Thyroid gland (tissue), 4 donors: Measurements from ENCODE around the gene TBC1D2. TPM values are rescaled to one million over a fixed set of nuclear protein-coding genes. Genes with fewer than 3 reads are reported as not detected.
A peak's percentile ranks its signal among the peaks of the same experiment; 100 is the strongest.

Source experiments
- DNase-seq, 2 donors: peaks; one replicate each; pipeline ENCODE4 v3.0.0-alpha.2; 2019
- H3K27ac ChIP-seq, 3 donors: fragments of 200-600 bp; sonication (generic); 1 replicate in 2 of 3; 2 replicates in 1 of 3; pipeline ENCODE4 v1.5.1; 2016 to 2019; ENCODE audit warnings: mild to moderate bottlenecking in 1 of 3, moderate library complexity in 1 of 3
- H3K27me3 ChIP-seq: fragments of 200-600 bp; sonication (generic); one replicate; pipeline ENCODE4 v1.5.1; 2019
- H3K36me3 ChIP-seq, 2 donors: fragments of 200-600 bp; sonication (generic); one replicate each; pipeline ENCODE4 v1.5.1; 2016 to 2019
- H3K4me1 ChIP-seq, 2 donors: fragments of 200-600 bp; sonication (generic); one replicate each; pipeline ENCODE4 v1.5.1; 2017 to 2019
- H3K4me3 ChIP-seq, 3 donors: fragments of 200-600 bp; sonication (generic); replicated peaks in 1 of 3; 1 replicate in 2 of 3; 2 replicates in 1 of 3; pipeline ENCODE4 v1.5.1; 2016; ENCODE audit warnings: mild to moderate bottlenecking in 1 of 3
- H3K9me3 ChIP-seq: fragments of 200-600 bp; sonication (generic); one replicate; pipeline ENCODE4 v1.5.1; 2017
- POLR2A ChIP-seq, 2 donors: fragments of 450-650 bp; IDR thresholded peaks; one replicate each; pipeline ENCODE4 v1.6.1; 2017; ENCODE audit warnings: antibody characterized with exemption in 2 of 2, mild to moderate bottlenecking in 2 of 2, moderate library complexity in 1 of 2
- WGBS, 2 donors: methylation state at CpG; one replicate each; pipeline ENCODE4 v1.1.5; 2017; 5-methylcytosine and 5-hydroxymethylcytosine counted together
- intact Hi-C: fragments of 100-400 bp; cut with DNase I; formaldehyde crosslinking; loops from one replicate; pipeline ENCODE4 v1.15.1; 2023
- total RNA-seq, 4 donors: library from RNA; depleted of rRNA; stranded (reverse); fragments of >200 nt; gene quantifications; one replicate each; pipeline ENCODE4 v1.2.3, GENCODE V29; 2016
- TF ChIP-seq, protein P1 (sequence below), 6 experiments: fragments of 200-600 bp in 3 of 6; fragments of 450-650 bp in 3 of 6; sonication (generic) in 3 of 6; IDR thresholded peaks; one replicate each; pipeline ENCODE4 v1.5.1; 2016 to 2019; ENCODE audit warnings: antibody characterized with exemption in 6 of 6, mild to moderate bottlenecking in 2 of 6, inconsistent platforms in 1 of 6, moderate library complexity in 1 of 6

The TBC1D2 gene
- total RNA-seq, 4 donors from 2014 or later: 12.9 to 20.9 (median 18.3) TPM

GRCh38 chr9:98226516-98226915, 28.9 kb downstream of the TBC1D2 start:
- Histone ChIP-seq H3K27me3 (no peaks in the 10 kb centered on the region), H3K4me1 (peaks cover 0 to 13% of the 10 kb centered on the region in 2 donors), H3K9me3 (no peaks in the 10 kb centered on the region), H3K4me3 (no peak overlapping the region), H3K36me3 (peaks cover 5 to 13% of the 10 kb centered on the region in 2 donors), H3K27ac (no peak overlapping the region)
- intact Hi-C loops: no loop called here
- 67 to 68% methylated on average over 1 of the region's 1 CpG for WGBS, 2 donors
- TF ChIP-seq, protein P1, sequence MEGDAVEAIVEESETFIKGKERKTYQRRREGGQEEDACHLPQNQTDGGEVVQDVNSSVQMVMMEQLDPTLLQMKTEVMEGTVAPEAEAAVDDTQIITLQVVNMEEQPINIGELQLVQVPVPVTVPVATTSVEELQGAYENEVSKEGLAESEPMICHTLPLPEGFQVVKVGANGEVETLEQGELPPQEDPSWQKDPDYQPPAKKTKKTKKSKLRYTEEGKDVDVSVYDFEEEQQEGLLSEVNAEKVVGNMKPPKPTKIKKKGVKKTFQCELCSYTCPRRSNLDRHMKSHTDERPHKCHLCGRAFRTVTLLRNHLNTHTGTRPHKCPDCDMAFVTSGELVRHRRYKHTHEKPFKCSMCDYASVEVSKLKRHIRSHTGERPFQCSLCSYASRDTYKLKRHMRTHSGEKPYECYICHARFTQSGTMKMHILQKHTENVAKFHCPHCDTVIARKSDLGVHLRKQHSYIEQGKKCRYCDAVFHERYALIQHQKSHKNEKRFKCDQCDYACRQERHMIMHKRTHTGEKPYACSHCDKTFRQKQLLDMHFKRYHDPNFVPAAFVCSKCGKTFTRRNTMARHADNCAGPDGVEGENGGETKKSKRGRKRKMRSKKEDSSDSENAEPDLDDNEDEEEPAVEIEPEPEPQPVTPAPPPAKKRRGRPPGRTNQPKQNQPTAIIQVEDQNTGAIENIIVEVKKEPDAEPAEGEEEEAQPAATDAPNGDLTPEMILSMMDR (IDR thresholded peaks at IDR 0.05): no peak
- TF ChIP-seq POLR2A (IDR thresholded peaks at IDR 0.05): no peak
- DNase-seq: no peak

DNA sequence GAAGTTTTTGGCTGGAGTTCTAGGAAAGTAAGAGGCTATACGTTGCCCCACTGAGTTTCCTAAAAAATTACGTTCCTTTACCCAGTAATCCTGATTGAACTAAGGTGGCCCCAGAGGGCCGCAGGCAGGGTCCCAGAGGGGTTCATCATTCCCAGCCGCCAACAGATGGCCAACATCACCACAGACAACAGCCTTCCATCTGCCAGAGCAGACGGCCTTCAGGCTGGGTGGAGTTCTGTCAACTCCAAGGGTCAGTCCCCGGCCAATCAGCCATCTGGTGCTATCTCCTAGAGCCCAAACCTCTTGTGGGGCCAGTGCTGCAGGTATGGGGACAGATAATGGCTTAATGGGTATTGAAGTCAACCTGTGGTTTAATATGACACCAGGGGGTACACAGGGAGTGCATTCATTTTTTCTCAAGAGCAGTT, 30.4 kb downstream of the TBC1D2 start:
- Histone ChIP-seq H3K27me3 (no peaks in the 10 kb centered on the region), H3K36me3 (peaks cover 17 to 23% of the 10 kb centered on the region in 2 donors), H3K9me3 (no peaks in the 10 kb centered on the region), H3K27ac (no peak overlapping the region), H3K4me1 (peaks cover 0 to 7% of the 10 kb centered on the region in 2 donors), H3K4me3 (no peak overlapping the region)
- intact Hi-C loops: no loop called here
- WGBS, 2 donors: 94 to 98% methylated on average over 6 of the region's 6 CpGs
- no peak for DNase-seq
- TF ChIP-seq, protein P1 (IDR thresholded peaks at IDR 0.05): no peak
- TF ChIP-seq POLR2A (IDR thresholded peaks at IDR 0.05): no peak

DNA sequence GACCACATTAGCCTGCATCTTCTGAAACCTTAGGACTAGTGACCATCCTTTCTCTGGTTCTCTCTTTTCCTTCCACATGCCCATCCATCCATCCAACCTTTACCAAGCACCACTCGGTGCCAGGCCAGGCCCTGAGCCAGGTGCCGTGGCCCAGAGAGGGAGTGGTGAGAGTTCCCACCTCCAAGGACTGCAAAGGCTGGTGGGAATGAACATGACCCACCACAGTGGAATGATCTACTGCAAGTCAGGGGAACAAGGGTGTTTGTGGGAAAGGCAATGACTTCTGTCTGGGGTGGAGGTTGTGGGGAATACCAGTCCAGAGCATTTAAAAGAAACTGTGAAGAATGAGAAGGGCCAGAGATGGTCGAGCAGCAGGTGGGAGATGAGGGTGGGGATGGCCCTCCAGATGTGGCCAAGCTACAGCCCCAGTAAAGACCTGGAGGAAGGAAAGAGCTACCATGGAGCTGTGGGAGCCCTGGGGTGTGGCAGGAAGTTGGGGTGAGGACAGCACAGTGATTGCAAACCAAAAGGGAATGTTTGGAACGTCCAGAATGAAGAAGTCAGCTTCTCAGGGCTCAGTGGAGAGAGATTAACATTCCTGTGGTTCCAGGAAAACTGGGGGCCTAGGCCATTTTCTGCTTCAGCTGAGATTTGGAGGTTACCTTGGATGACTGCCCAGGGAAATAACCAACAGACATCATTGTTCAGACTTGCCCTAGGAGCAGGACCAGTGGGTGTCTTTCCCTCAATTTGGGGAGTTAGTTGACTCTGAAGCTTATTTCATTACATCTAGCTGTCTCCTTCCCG, 32.4 kb downstream of the TBC1D2 start:
- no peak for TF ChIP-seq POLR2A (IDR thresholded peaks at IDR 0.05)
- TF ChIP-seq, protein P1 (IDR thresholded peaks at IDR 0.05): no peak
- intact Hi-C loops: no loop called here
- Histone ChIP-seq H3K9me3 (no peaks in the 10 kb centered on the region), H3K36me3 (peaks cover 13 to 16% of the 10 kb centered on the region in 2 donors), H3K4me1 (peaks cover 0 to 17% of the 10 kb centered on the region in 2 donors), H3K4me3 (no peak overlapping the region), H3K27ac (peak overlapping the region in 1 of 3 donors; percentile 25), H3K27me3 (no peaks in the 10 kb centered on the region)
- 55 to 60% methylated on average over 5 of the region's 5 CpGs for WGBS, 2 donors
- peak; percentile 50 for DNase-seq

DNA sequence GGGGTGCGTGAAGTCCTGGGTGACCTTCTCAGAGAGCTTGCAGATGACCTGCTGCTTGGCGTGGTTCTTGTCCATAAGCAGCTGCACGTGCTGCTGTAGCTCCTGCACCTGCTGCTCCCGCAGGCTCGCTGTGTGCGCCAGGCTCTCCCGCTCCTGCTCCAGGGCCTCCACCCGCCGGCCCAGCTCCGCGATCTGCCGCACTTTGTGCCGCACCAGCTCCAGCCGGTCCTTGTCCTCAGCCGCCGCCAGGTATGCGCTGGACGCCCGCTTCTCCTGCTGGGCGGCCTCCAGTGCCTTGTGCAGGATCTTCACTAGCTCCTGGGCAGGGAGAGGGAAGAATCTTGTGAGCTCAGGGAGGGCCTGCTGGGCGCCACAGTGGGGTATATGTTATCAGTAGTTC, 34.5 kb downstream of the TBC1D2 start:
- H3K27ac ChIP-seq: no peak overlapping the region
- H3K4me3 ChIP-seq: no peak overlapping the region
- WGBS, 2 donors: 96 to 100% methylated on average over 3 to 12 of the region's 21 CpGs
- no peak for TF ChIP-seq POLR2A (IDR thresholded peaks at IDR 0.05)
- TF ChIP-seq, protein P1 (IDR thresholded peaks at IDR 0.05): no peak
- H3K36me3 ChIP-seq: peaks cover 13% of the 10 kb centered on the region in 2 donors
- intact Hi-C loops: no loop called here
- no peaks in the 10 kb centered on the region for H3K27me3 ChIP-seq
- DNase-seq: no peak
- peaks cover 0 to 30% of the 10 kb centered on the region in 2 donors for H3K4me1 ChIP-seq
- H3K9me3 ChIP-seq: no peaks in the 10 kb centered on the region

GRCh38 chr9:98219794-98220370, 35.6 kb downstream of the TBC1D2 start:
- Histone ChIP-seq H3K27me3 (no peaks in the 10 kb centered on the region), H3K4me1 (peaks cover 0 to 39% of the 10 kb centered on the region in 2 donors), H3K27ac (peak overlapping the region in 1 of 3 donors; percentile 47), H3K9me3 (no peaks in the 10 kb centered on the region), H3K4me3 (no peak overlapping the region), H3K36me3 (peaks cover 13% of the 10 kb centered on the region in 2 donors)
- 95 to 98% methylated on average over 10 to 11 of the region's 11 CpGs for WGBS, 2 donors
- intact Hi-C loops: no loop called here
- TF ChIP-seq, protein P1 (IDR thresholded peaks at IDR 0.05): no peak
- DNase-seq: no peak
